GM23248 (cell line): ENCODE measurements around the gene HSBP1L1. TPM values are rescaled to one million over a fixed set of nuclear protein-coding genes. Genes with fewer than 3 reads are reported as not detected.
A peak's percentile ranks its signal among the peaks of the same experiment; 100 is the strongest.

ENCODE experiments used
- DNase-seq: peaks from one replicate; pipeline ENCODE4 v3.0.0-alpha.2; 2015
- H2AFZ ChIP-seq: fragments of 200-600 bp; sonication (generic); 2 replicates; pipeline ENCODE4 v1.6.1; 2016; ENCODE audit warnings: antibody characterized with exemption
- H3F3A ChIP-seq: fragments of 200-600 bp; sonication (generic); 2 replicates; pipeline ENCODE4 v1.6.1; 2016; ENCODE audit warnings: mild to moderate bottlenecking, antibody characterized with exemption, mixed run types; ENCODE audit not compliant: insufficient read depth
- H3K27ac ChIP-seq: fragments of 200-600 bp; sonication (generic); 2 replicates; pipeline ENCODE4 v1.5.1; 2016; ENCODE audit warnings: mild to moderate bottlenecking
- H3K27me3 ChIP-seq: fragments of 200-600 bp; sonication (generic); replicated peaks from 2 replicates; pipeline ENCODE4 v1.6.1; 2016; ENCODE audit warnings: mild to moderate bottlenecking; ENCODE audit not compliant: insufficient read depth
- H3K36me3 ChIP-seq: fragments of 200-600 bp; sonication (generic); 2 replicates; pipeline ENCODE4 v1.6.1; 2016; ENCODE audit warnings: low read depth, mild to moderate bottlenecking
- H3K4me1 ChIP-seq: fragments of 200-600 bp; sonication (generic); 2 replicates; pipeline ENCODE4 v1.6.1; 2016; ENCODE audit warnings: mild to moderate bottlenecking; ENCODE audit not compliant: insufficient read depth
- H3K4me2 ChIP-seq: fragments of 200-600 bp; sonication (generic); one replicate; pipeline ENCODE4 v1.6.1; 2016; ENCODE audit warnings: mild to moderate bottlenecking; ENCODE audit not compliant: unreplicated experiment
- H3K4me3 ChIP-seq: fragments of 200-600 bp; sonication (generic); 2 replicates; pipeline ENCODE4 v1.5.1; 2016; ENCODE audit warnings: mild to moderate bottlenecking
- H3K79me2 ChIP-seq: fragments of 200-600 bp; sonication (generic); 2 replicates; pipeline ENCODE4 v1.6.1; 2016; ENCODE audit warnings: mild to moderate bottlenecking; ENCODE audit not compliant: insufficient read depth
- H3K9ac ChIP-seq: fragments of 200-600 bp; sonication (generic); 2 replicates; pipeline ENCODE4 v1.6.1; 2016; ENCODE audit warnings: mild to moderate bottlenecking
- H3K9me2 ChIP-seq: fragments of 200-600 bp; sonication (generic); 2 replicates; pipeline ENCODE4 v1.6.1; 2016; ENCODE audit warnings: mixed run types, mild to moderate bottlenecking, moderate library complexity; ENCODE audit not compliant: insufficient read depth
- H3K9me3 ChIP-seq: fragments of 200-600 bp; sonication (generic); one replicate; pipeline ENCODE4 v1.6.1; 2017; ENCODE audit warnings: low read depth
- H4K20me1 ChIP-seq: fragments of 200-600 bp; sonication (generic); 2 replicates; pipeline ENCODE4 v1.6.0; 2016; ENCODE audit not compliant: insufficient read depth
- EZH2 ChIP-seq: fragments of 200-600 bp; sonication (generic); IDR thresholded peaks from 2 replicates; pipeline ENCODE4 v1.6.1; 2018; ENCODE audit warnings: antibody characterized with exemption, mild to moderate bottlenecking; ENCODE audit not compliant: insufficient read depth, poor library complexity, severe bottlenecking
- EZH2phosphoT487 ChIP-seq: fragments of 200-600 bp; sonication (generic); IDR thresholded peaks from 2 replicates; pipeline ENCODE4 v1.6.1; 2018; ENCODE audit warnings: antibody characterized with exemption, moderate library complexity, mild to moderate bottlenecking, low read depth; ENCODE audit not compliant: insufficient read depth
- WGBS, 2 experiments: methylation state at CpG; one replicate each; pipeline ENCODE4 v1.1.6; 2015 to 2017; ENCODE audit warnings: low lambda C conversion rate in 2 of 2, low coverage in 1 of 2; ENCODE audit errors: missing lambda C conversion rate in 2 of 2; 5-methylcytosine and 5-hydroxymethylcytosine counted together
- in situ Hi-C: fragments of 300-500 bp; cut with MboI; formaldehyde crosslinking; loops from 2 replicates; pipeline ENCODE4 v1.15.0; 2020
- polyA plus RNA-seq: library from polyadenylated mRNA; unstranded; fragments of >200 nt; fragmentation: Nextera tagmentation; extraction: Ambion mirVana; gene quantifications from 2 replicates; pipeline ENCODE4 v1.2.1, GENCODE V29; 2016
- total RNA-seq: library from RNA; depleted of rRNA; stranded (reverse); fragments of >200 nt; shearing (Covaris generic); gene quantifications from 2 replicates; pipeline ENCODE4 v1.2.3, GENCODE V29; 2014

HSBP1L1 gene
- total and polyA plus RNA-seq, 2 experiments from 2014 or later, result 6.8 to 27.0 TPM

DNA sequence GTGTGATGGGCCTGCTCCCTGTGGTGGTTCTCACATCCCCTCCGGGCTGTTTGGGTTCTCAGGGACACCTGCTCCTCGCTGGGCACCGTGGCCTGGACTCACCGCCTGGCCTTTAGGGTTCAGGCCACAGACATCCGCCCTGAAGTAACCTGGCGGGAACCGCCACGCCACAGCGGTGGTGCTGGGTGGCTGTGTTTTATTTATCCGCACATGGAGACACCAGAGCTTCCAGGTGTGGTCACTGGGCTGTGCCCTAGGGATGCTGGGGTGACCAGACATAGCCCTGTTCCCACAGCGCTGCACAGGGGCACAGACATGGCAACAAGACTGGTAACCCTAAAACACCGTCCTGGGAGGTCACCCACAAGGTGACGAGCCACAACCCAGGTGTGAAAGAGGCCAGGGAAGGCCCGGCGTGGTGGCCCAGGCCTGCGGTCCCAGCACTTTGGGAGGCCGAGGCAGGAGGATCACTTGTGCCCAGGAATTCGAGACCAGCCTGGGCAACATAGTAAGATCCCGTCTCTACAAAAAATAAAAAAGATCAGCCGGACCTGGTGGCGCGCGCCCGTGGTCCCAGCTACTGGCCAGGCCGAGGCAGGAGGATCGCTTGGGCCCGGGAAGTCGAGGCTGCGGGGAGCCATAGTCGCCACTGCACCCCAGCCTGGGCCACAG is 649 bp upstream of the HSBP1L1 start:
- H3K9ac ChIP-seq, result peak overlapping the region; percentile 92; the same call in 1 of the 2 replicates
- H3K9me3 ChIP-seq, result no peaks in the 10 kb centered on the region
- peak overlapping the region; percentile 92 for H3K4me2 ChIP-seq
- WGBS, 2 experiments, result 81 to 83% methylated on average over 26 to 30 of the region's 30 CpGs
- H4K20me1 ChIP-seq, result no peaks in the 10 kb centered on the region
- H3K4me3 ChIP-seq, result peak overlapping the region; percentile 87
- 0 out of 2 replicates have a peak, but pooled peaks cover 9% of the 10 kb centered on the region for H3K79me2 ChIP-seq
- in situ Hi-C loops, result no loop called here
- peaks cover 16% of the 10 kb centered on the region for H3F3A ChIP-seq
- no peaks in the 10 kb centered on the region for H3K27me3 ChIP-seq
- H2AFZ ChIP-seq, result peak overlapping the region; percentile 71
- TF ChIP-seq EZH2 (no peak), EZH2phosphoT487 (no peak)
- no peaks in the 10 kb centered on the region for H3K36me3 ChIP-seq
- DNase-seq, result no peak
- H3K27ac ChIP-seq, result no peak overlapping the region
- peaks cover 28% of the 10 kb centered on the region for H3K4me1 ChIP-seq
- H3K9me2 ChIP-seq, result no peaks in the 10 kb centered on the region

DNA sequence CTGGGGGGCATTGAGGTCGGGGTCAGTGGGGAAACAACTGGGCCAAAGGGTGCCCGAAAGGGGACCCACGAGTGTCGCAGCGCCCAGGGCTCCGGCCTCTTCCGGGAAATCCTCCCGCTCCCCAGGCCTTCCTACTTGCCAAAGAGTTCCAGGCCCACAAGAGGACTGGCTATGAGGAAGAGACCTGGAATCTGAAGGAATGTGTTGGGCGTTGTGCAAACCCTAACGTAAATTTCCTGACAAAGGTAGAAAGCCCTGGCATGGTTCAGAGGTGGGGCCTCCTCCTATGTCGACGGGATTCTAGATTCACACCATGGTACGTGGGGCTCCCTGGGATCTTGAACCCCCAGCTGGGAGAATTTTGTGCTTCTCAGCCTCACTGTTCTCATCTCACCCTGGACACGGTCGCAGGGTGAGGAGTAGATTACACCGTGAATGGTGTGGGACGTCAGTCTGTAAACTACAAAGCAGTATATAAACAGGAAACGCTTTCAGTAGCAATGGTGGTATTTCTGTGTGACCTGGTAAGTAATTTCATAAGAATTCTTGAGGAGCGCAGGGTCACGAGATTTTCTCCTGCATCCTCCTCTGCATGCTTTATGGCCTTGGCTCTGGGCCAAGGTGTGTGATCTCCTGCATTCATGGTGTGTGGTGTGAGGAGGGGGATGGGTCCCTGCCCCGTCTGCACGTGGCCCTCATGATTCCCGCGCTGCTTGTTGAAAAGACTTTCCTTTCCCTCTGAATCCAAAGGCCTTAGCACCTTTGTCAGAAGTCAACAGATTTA is 868 bp downstream of the HSBP1L1 start:
- Histone ChIP-seq H3K9ac (peak overlapping the region; percentile 92), H3K9me2 (no peaks in the 10 kb centered on the region), H3K4me3 (peak overlapping the region; percentile 87), H3K27ac (peak overlapping the region; percentile 68), H3K4me2 (peak overlapping the region; percentile 92), H4K20me1 (no peaks in the 10 kb centered on the region), H3K79me2 (peaks cover 9% of the 10 kb centered on the region; the same call in 1 of the 2 replicates), H3K36me3 (no peaks in the 10 kb centered on the region), H3K27me3 (no peaks in the 10 kb centered on the region), H3F3A (peaks cover 16% of the 10 kb centered on the region), H3K9me3 (no peaks in the 10 kb centered on the region), H3K4me1 (peaks cover 22% of the 10 kb centered on the region; the same call in 1 of the 2 replicates), H2AFZ (peak overlapping the region; percentile 71)
- DNase-seq, result peak; percentile 82
- in situ Hi-C loops, result no loop called here
- WGBS, 2 experiments, result 20 to 21% methylated on average over 21 to 24 of the region's 24 CpGs
- TF ChIP-seq EZH2phosphoT487 (no peak), EZH2 (no peak)

DNA sequence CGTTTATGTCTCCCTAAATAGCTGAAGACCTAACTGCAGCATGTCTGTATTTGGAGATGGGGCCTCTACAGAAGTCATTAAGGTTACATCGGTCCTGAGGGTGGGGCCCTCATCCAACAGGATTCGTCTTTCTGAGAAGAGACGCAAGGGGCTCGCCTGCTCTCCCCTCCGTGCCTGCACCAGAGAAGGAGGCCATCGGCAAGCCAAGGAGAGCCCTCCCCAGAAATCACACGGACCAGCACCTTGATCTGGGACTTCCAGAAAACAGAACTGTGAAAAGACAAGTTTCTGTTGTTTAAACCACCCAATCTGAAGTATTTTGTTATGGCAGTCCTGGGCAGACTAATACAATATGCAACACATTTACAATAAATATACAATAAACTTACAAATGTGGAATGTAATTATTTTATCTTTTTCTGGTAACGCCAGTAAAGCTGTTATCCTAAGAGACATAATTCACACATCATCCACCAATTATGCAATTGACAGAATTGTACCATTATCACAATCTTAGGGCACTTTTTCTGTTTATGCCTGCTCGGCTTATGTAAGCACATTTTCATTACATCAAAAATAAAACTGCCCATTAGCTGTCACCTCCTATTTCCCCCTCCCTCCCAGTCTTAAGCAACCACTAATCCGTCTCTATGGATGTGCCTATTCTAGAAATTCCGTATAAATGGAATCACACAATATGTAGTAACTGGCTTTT is 6.1 kb downstream of the HSBP1L1 start:
- H3K9ac ChIP-seq, result no peak overlapping the region
- DNase-seq, result no peak
- H3K27me3 ChIP-seq, result no peaks in the 10 kb centered on the region
- 83 to 88% methylated on average over 12 of the region's 12 CpGs for WGBS, 2 experiments
- peaks cover 2% of the 10 kb centered on the region; the same call in 1 of the 2 replicates for H3K4me1 ChIP-seq
- no peak overlapping the region for H3K4me3 ChIP-seq
- H3F3A ChIP-seq, result peaks cover 14% of the 10 kb centered on the region; the same call in 1 of the 2 replicates
- in situ Hi-C loops, result no loop called here
- H3K79me2 ChIP-seq, result peaks cover 62% of the 10 kb centered on the region
- no peaks in the 10 kb centered on the region for H3K9me2 ChIP-seq
- no peak overlapping the region for H2AFZ ChIP-seq
- H3K9me3 ChIP-seq, result no peaks in the 10 kb centered on the region
- H3K36me3 ChIP-seq, result peaks cover 14% of the 10 kb centered on the region; the same call in 1 of the 2 replicates
- H4K20me1 ChIP-seq, result no peaks in the 10 kb centered on the region
- no peak overlapping the region for H3K4me2 ChIP-seq
- H3K27ac ChIP-seq, result no peak overlapping the region
- TF ChIP-seq EZH2, result no peak
- no peak for TF ChIP-seq EZH2phosphoT487
